Pulmonary artery endothelial cell (primary cell): Measurements from ENCODE around the gene LRRC26. TPM values are rescaled to one million over a fixed set of nuclear protein-coding genes. Genes with fewer than 3 reads are reported as not detected.
A peak's percentile ranks its signal among the peaks of the same experiment; 100 is the strongest.
"Not testable (repeated sequence)": the region's sequence is repeated elsewhere in the genome, so short reads cannot be mapped to it uniquely, and the experiment has no call there.

Experiments used
- DNase-seq: peaks from one replicate; pipeline ENCODE4 v3.0.0-alpha.2; 2011; ENCODE audit warnings: low read depth, low spot score
- total RNA-seq: library from RNA; depleted of rRNA; stranded (reverse); fragments of >200 nt; gene quantifications from 2 replicates; pipeline ENCODE4 v1.2.3, GENCODE V29; 2014

LRRC26 gene
- total RNA-seq, 1 donor from 2014 or later: not detected

- DNase-seq: no peak
Observed at GRCh38 chr9:137138722-137139467, 31.0 kb downstream of the LRRC26 start, which contains the start of gene GRIN1. TSS of gene GRIN1 (plus strand) at chr9:137139154. CDS start at chr9:137139487, 333 bp downstream.

- DNase-seq: no peak
Observed at GRCh38 chr9:137138058-137138721, 31.7 kb downstream of the LRRC26 start.

DNA sequence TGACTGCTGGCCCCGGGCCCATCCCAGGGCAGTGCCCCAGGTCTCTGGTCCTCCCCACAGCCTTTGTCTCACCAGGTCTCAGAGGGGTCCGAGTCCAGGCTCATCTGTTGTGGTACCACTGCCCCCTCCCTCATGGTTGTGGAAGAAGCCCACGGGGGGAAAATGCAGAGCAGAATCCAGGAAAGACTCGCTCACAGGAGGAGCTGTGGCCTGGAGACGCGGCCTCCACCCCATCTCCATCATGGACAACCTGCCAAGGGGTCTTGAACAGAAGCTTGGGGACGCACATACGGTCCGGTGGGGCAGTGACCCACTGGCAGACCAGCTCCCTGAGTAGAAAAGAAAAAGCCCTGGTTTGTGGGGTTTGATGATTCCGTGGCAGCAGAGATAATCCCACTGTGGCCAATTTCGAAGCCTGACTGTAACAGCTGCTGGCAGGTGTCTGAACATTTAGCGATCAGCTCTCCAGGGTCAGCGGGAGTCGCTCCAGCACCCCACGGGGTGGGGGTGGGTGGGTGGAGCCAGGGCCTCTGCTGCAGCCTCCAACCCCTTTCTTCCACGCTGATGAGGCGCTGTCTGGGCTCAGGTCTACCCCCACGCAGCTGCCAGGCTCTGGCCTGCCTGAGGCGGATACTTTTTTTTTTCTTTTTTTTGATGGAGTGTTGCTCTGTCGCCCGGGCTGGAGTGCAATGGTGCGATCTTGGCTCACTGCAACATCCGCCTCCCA lies 32.8 kb downstream of the LRRC26 start:
- no peak for DNase-seq

- DNase-seq: no peak
Observed at GRCh38 chr9:137136261-137136880, 33.5 kb downstream of the LRRC26 start.

GRCh38 chr9:137135154-137135553 lies 34.7 kb downstream of the LRRC26 start:
- DNase-seq: not testable (repeated sequence)

DNA sequence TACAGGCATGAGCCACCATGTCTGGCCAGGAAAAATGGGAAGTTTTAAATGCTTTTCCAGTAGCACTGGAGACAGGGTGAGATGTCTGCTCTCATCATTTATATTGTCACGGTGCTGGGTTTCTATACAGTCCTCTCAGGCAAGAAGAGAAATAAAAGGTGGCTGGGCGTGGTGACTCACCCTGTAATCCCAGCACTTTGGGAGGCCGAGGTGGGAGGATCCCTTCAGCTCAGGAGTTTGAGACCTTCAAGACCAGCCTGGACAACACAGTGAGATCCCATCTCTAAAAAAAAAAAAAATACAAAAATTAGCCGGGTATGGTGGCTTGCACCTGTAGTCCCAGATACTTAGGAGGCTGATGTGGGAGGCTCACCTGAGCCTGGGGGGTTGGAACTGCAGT lies 35.7 kb downstream of the LRRC26 start:
- DNase-seq: no peak

DNA sequence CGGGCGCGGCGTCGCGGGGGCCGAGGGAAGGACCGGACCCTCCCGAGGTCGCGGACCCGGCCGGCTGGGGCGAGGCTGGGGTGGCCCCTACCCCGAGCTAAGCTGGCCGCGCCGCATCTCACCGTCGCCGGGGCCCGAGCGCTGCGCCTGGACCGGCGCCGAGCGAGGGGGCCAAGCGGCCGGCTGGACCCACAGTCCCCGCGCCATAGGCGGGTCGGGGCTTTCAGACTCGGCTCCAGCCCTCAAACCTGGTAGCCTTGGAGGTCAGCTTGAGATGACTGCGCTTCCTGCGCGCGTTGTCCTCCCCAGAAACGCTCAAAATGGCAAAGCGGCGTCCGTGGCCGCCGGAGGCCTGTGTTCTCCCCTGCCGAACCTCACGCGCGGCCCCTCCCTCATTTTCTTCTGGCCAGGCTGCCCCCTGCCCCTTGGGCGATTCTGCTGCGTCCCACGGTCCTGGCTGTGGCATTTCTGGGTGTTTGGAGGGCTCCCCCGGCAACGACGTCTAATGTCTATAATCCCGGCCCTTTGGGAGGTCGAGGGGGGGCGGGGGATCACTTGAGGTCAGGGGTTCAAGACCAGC lies 39.6 kb downstream of the LRRC26 start:
- no peak for DNase-seq

- DNase-seq: peak; percentile 66
Observed at GRCh38 chr9:137129456-137130175, 40.2 kb downstream of the LRRC26 start.

- no peak for DNase-seq
Observed at GRCh38 chr9:137128862-137129455, 40.9 kb downstream of the LRRC26 start.

- no peak for DNase-seq
Observed at GRCh38 chr9:137128158-137128861, 41.5 kb downstream of the LRRC26 start.

DNA sequence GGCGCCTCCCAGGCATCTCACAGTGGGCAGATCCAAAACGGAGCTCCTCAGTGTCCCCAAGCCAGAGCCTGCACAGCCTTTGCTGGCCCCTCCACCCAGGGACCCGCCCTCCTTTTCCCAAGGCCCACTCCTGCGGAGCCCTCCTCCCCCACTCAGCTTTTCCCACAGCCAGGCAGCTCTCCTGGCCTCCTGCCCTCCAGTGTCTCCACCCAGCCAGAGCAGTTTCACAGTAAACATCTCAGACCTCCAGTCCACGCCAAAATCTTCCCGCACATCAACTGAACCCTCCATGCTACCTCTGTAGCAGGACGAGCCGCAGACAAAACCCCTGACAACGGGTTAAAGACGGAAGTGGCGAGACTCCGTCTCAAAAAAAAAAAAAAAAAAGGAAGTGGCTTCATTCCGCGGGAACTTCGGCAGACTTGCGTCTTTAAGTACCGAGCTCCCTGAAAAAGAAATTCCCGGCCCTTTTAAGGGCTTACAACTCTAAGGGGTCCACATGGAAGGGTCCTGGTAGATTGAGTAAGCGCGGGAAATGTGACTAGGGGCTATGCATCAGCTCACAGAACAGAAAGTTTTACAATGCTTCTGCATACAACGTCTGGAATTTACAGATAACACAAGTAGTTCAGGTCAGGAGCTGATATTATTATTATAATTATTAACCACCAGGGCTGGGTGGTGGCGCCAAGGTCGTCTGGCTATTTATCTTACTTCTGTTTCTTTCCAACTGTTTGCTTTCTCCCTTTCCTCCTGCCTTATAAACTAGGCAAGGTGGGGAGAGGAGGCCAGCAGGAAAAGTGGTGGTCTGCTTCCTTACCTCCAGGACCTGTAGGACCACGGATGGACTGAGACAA lies 42.3 kb downstream of the LRRC26 start:
- no peak for DNase-seq

DNA sequence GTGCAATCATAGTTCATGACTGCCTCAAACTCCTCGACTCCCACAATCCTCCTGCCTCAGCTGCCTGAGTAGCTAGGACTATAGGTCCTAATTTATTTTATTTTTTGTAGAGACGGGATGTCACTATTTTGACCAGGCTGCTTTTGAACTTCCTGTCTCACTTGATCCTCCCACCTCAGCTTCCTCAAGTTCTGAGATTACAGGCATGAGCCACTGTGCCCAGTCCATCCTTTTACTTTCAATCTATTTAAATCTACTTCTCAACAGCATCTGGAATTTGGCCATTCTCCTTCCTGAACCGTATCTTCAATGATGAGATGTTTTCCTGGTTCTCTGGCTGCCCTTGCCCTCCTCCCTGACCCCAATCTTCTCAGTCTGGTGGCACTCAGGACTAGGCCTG lies 43.1 kb downstream of the LRRC26 start:
- no peak for DNase-seq

DNA sequence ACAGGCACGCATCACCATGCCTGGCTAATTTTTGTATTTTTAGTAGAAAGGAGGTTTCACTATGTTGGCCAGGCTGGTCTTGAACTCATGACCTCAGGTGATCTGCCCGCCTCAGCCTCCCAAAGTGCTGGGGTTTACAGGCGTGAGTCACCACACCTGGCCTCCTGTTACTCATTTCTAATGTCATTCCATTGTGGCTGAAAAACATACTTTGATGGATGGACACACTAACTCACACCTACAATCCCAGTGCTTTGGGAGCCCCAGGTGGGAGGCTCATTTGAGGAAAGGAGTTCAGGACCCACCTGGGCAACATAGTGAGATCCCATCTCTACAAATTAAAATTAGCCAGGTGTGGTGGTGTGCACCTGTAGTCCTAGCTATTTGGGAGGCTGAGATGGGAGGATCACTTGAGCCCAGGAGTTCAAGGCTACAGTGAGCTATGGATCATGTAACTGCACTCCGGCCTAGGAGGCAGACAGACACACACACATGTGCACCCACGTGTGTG lies 45.8 kb downstream of the LRRC26 start:
- DNase-seq: not testable (repeated sequence)

DNA sequence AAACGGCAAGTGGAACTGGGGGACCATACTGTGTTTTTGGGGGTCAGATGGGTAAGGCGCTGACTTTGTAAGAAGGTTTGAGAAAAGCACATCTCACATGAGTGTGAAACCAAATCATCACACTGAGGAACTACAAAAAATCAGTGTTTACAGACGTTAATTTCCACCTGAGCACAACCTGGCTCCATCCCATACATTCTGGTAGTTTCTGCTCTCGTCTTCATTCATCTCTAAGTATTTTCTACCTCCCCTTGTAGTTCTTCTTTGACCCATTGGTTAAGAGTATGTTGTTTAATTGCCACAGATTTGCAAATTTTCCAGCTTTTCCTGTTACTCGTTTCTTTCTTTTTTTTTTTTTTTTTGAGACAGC lies 46.4 kb downstream of the LRRC26 start:
- DNase-seq: no peak

- DNase-seq: not testable (repeated sequence)
Observed at GRCh38 chr9:137122796-137123467, 46.9 kb downstream of the LRRC26 start.

- DNase-seq: not testable (repeated sequence)
Observed at GRCh38 chr9:137121927-137122795, 47.7 kb downstream of the LRRC26 start.
